ENCODE results near the gene ASIC4.

GRCh38 chr2:219480004-219480403 is 34.3 kb upstream of the ASIC4 start:
- TF ChIP-seq, protein P1, sequence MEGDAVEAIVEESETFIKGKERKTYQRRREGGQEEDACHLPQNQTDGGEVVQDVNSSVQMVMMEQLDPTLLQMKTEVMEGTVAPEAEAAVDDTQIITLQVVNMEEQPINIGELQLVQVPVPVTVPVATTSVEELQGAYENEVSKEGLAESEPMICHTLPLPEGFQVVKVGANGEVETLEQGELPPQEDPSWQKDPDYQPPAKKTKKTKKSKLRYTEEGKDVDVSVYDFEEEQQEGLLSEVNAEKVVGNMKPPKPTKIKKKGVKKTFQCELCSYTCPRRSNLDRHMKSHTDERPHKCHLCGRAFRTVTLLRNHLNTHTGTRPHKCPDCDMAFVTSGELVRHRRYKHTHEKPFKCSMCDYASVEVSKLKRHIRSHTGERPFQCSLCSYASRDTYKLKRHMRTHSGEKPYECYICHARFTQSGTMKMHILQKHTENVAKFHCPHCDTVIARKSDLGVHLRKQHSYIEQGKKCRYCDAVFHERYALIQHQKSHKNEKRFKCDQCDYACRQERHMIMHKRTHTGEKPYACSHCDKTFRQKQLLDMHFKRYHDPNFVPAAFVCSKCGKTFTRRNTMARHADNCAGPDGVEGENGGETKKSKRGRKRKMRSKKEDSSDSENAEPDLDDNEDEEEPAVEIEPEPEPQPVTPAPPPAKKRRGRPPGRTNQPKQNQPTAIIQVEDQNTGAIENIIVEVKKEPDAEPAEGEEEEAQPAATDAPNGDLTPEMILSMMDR (IDR thresholded peaks at IDR 0.05): no peak
- TF ChIP-seq POLR2AphosphoS5 (IDR thresholded peaks at IDR 0.05) (no peak), EP300 (IDR thresholded peaks at IDR 0.05) (no peak)
